Activated naive CD4-positive, alpha-beta T cell treated with anti-CD3 and anti-CD28 coated beads, Interleukin-2, amount 10 ng/mL, durations not matched to agents 7 days and 5 days (primary cell): ENCODE data around the gene SF1.

ENCODE experiments used
- CTCF ChIA-PET: fragments of 350-600 bp; sonication (Branson Sonifier 250); formaldehyde crosslinking; loops from one replicate; lab custom pipeline; 2021; ENCODE audit warnings: antibody characterized with exemption; lab: Charles Lee
- DNase-seq: peaks from one replicate; pipeline ENCODE4 v3.0.0-alpha.2; 2020
- H3K27ac Mint-ChIP-seq: one replicate; pipeline ENCODE4 v1.8.0; 2021; ENCODE audit warnings: mild to moderate bottlenecking, moderate library complexity, mixed read lengths
- H3K27me3 Mint-ChIP-seq: one replicate; pipeline ENCODE4 v1.8.0; 2021; ENCODE audit warnings: mild to moderate bottlenecking, mixed read lengths
- H3K36me3 Mint-ChIP-seq: one replicate; pipeline ENCODE4 v1.8.0; 2021; ENCODE audit warnings: mixed read lengths
- H3K4me1 Mint-ChIP-seq: one replicate; pipeline ENCODE4 v1.8.0; 2021; ENCODE audit warnings: mixed read lengths
- H3K4me3 Mint-ChIP-seq: one replicate; pipeline ENCODE4 v1.8.0; 2021; ENCODE audit warnings: mild to moderate bottlenecking, moderate library complexity, mixed read lengths
- H3K9me3 Mint-ChIP-seq: one replicate; pipeline ENCODE4 v1.8.0; 2021; ENCODE audit warnings: mixed read lengths

Gene SF1

DNA sequence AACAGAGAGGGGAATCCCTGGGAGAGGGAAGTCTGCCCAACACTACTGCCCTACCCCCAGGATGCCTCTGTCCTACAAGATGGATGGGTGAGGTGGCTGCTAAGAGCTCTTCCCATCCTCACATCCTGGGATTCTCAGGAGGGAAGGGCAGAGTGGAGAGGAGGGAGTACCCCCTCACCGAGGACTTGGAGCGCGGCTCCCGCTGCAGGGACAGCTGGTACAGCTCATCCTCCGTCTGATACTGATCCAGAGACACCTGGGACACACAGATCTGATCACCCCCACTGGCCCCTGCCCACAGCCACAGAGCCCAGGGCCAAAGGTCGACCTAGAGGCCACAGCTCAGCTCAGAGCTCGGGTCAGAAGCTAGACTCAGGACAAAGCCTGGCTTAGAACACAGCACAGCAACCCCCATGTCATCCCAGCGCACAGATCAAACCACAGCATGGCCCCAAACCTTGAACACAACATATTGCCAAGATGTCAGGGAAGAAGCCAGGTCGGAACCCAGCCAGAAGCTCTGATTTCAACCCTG lies 42.5 kb downstream of the SF1 start:
- Mint-ChIP-seq H3K4me3 (no peak overlapping the region), H3K4me1 (peaks cover 32% of the 10 kb centered on the region), H3K27ac (no peak overlapping the region), H3K9me3 (no peaks in the 10 kb centered on the region), H3K36me3 (peaks cover 65% of the 10 kb centered on the region), H3K27me3 (no peaks in the 10 kb centered on the region)
- DNase-seq, result no peak
- CTCF ChIA-PET, result interaction anchor here (0.6 to 1.1 kb wide), 2 partner anchors 29 to 86 kb away, joined by 3 read pairs; no protein-coding TSS in a partner anchor

DNA sequence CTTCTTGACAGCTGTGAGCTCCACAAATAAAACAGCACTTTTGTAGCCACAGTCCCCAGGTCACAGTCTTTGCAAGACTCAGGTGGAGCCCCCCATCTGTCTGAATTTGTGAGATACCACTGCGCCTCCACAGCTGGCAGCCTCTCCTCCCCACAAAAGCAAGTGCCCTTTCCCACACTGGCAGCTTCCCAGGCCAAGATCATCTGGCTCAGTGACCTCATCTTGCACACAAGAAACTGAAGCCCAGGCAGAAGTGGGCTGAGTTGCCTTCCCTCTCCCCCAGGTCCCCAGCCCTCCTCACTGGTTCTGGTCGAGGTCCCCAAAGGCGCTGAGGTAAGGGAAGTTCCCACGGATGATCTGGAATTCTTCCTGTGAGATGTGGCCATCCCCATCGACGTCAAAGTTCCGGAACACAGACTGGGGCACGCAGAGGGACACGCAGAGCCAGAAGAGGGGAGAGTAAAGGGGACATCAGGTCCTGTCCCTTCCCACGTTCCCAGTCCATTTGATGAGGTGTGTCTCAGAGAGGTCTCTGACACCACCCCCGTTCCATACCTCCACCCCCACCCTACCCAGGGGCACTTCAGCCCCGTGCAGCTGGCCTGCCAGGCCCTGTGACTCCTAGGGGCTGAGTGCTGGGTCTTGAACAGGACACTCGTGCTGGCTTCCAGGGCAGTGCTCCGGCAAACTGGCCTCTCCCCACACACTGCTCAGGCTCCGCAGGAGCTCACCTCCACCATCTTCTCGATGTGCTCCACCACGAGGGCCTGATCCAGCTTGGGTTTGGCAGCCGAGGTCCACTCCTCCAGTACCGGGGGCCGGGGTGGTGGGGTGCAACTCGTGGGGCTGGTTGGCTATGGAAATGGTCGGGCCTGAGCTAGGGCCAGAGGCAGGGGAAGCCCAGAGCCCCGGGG lies 43.3 kb downstream of the SF1 start:
- no peak overlapping the region for H3K4me3 Mint-ChIP-seq
- CTCF ChIA-PET, result interaction anchor here (0.6 to 2.4 kb wide), 2 partner anchors 9 to 26 kb away, joined by 3 to 10 read pairs; partner anchors contain the start of gene RASGRP2
- no peaks in the 10 kb centered on the region for H3K9me3 Mint-ChIP-seq
- no peak for DNase-seq
- no peaks in the 10 kb centered on the region for H3K27me3 Mint-ChIP-seq
- peaks cover 27% of the 10 kb centered on the region for H3K4me1 Mint-ChIP-seq
- peak overlapping the region; percentile 49 for H3K27ac Mint-ChIP-seq
- peaks cover 65% of the 10 kb centered on the region for H3K36me3 Mint-ChIP-seq

DNA sequence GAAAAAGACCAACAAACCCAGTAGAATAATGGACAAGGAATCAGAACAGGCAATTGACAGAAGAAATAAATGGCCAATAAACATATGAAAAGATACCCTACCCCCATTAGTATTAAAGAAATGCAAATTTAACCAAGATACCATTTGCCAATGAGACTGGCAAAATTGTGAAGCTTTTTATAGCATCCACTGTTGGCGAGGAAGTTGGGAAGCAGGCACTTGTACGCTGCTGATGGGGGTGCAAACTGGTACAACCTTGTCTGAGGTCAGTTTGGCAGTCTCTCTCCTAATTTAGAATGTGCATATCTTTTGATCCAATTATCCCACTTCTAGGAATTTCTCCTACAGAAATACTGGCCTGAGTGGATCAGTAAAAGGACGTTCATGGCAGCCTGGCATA lies 46.7 kb downstream of the SF1 start:
- H3K9me3 Mint-ChIP-seq, result no peaks in the 10 kb centered on the region
- H3K27ac Mint-ChIP-seq, result peak overlapping the region; percentile 19
- H3K4me3 Mint-ChIP-seq, result no peak overlapping the region
- no peaks in the 10 kb centered on the region for H3K27me3 Mint-ChIP-seq
- no peak for DNase-seq
- CTCF ChIA-PET, result no interaction called here
- H3K4me1 Mint-ChIP-seq, result peaks cover 20% of the 10 kb centered on the region
- peaks cover 65% of the 10 kb centered on the region for H3K36me3 Mint-ChIP-seq

DNA sequence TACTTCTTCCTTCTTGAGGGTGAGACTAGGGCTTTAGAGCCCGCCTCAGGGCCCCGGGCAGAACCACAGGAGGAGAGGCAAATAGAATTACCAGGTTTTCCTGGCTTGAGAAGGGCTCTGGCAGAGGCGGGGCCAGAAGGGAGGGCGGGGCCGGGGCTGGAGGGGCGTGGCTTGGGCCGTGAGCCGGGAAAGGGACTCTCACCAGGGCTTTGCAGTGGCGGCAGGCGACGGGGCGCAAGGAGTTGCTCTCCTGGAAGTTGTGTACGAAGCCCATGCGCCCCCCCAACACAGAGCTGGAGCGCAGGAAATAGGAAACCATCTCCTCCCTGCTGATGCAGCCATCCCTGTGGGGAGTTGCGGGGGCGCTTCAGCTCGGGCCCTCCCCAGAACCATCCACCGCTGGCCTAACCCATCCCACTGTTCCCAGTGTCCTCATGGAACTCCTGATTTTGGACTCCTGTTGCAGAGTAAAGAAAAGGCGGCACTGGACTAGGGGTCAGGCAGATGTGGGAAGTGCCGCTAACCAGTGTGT lies 48.4 kb downstream of the SF1 start:
- Mint-ChIP-seq H3K36me3 (peaks cover 55% of the 10 kb centered on the region), H3K27ac (no peak overlapping the region), H3K9me3 (no peaks in the 10 kb centered on the region), H3K4me3 (no peak overlapping the region), H3K4me1 (peaks cover 18% of the 10 kb centered on the region), H3K27me3 (no peaks in the 10 kb centered on the region)
- CTCF ChIA-PET, result no interaction called here
- no peak for DNase-seq

DNA sequence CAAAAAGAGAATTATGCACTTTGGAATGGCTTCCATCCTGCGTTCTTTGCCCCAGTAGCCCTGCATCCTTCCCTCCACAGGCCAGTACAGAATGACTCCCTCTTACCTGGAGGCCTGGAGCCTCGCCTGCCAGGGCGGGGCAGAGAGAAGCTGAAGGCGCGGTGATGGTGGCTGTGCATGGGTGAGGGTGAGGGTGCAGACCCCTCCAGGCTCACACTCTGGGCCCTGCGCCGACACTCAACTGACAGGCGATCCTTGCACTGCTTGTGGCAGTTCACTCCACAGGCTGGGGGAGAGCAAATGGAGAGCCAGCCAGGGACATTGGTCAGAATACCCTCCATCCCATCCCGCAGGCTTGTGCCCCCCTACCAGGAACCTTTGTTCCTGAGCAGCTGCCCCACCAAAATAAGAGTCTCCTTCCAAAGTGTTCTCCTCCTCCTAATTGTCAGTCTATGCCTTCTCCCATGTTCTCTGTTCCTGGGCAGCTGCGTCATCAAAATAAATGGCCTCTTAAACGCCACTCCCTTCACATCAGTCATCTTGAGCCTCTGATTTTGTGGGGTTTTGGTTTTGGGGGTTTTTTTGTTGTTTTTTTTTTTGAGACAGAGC lies 49.5 kb downstream of the SF1 start:
- H3K27ac Mint-ChIP-seq, result no peak overlapping the region
- H3K36me3 Mint-ChIP-seq, result peaks cover 49% of the 10 kb centered on the region
- CTCF ChIA-PET, result no interaction called here
- H3K4me3 Mint-ChIP-seq, result no peak overlapping the region
- H3K4me1 Mint-ChIP-seq, result peaks cover 23% of the 10 kb centered on the region
- H3K9me3 Mint-ChIP-seq, result no peaks in the 10 kb centered on the region
- DNase-seq, result no peak
- no peaks in the 10 kb centered on the region for H3K27me3 Mint-ChIP-seq

DNA sequence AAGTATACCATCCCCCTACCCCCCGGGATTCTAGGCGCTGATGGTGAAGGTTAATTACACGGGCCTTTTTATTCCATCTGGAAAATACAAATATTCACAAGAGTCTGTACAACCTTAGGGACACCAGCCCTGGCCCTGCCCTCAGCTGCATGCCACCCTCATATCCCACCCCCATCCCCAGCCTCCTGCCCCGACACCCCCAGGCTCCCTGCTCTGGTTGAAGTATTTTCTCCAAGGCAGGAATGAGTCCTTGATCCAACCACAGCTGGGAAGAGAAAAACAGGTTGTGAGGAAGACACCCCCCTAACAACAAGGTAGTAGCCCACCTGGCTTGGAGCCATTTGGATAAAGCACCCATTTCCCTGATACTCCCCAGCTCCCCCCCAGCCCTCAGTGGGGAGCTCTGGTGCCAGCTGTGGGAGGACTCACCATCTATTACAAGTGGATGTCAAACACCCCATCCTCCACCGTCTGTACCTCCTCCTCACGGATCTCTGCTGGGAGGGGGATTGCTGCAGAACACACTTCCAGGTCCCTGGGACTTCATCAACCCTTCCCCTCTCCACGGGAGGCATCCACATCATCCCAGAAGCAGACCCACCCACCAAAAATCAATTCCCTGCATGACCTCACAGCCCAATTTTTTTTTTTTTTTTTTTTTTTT lies 51.3 kb downstream of the SF1 start:
- peaks cover 27% of the 10 kb centered on the region for H3K4me1 Mint-ChIP-seq
- no peak for DNase-seq
- H3K4me3 Mint-ChIP-seq, result no peak overlapping the region
- CTCF ChIA-PET, result interaction anchor here (0.9 to 1.7 kb wide), 2 partner anchors 38 to 76 kb away, joined by 3 to 4 read pairs; no protein-coding TSS in a partner anchor
- no peak overlapping the region for H3K27ac Mint-ChIP-seq
- H3K27me3 Mint-ChIP-seq, result peaks cover 13% of the 10 kb centered on the region
- no peaks in the 10 kb centered on the region for H3K9me3 Mint-ChIP-seq
- H3K36me3 Mint-ChIP-seq, result peaks cover 42% of the 10 kb centered on the region

DNA sequence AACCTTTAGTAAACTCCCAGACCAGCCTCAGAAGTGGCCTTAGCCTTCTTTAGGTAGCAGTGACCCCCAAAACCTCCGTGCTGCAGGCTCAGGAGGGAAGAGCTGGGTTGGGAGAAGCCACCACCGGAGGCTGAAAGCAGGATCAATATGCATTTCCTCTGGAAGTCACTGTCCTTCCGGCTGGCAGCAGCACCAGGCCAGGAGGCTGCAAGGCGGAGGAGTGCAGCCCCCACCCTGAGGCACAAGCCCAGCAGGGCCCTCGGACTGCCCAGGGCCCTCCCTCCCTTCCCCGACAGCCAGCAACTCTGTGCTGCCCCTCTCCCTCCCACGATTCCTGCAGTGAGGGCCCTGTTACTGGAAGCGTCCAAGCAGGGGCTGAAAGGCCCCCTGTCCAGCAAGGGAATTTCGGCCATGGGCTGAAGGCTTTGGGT lies 52.1 kb downstream of the SF1 start:
- no peak for DNase-seq
- H3K4me3 Mint-ChIP-seq, result no peak overlapping the region
- H3K27me3 Mint-ChIP-seq, result peaks cover 20% of the 10 kb centered on the region
- peaks cover 34% of the 10 kb centered on the region for H3K36me3 Mint-ChIP-seq
- no peaks in the 10 kb centered on the region for H3K9me3 Mint-ChIP-seq
- peaks cover 23% of the 10 kb centered on the region for H3K4me1 Mint-ChIP-seq
- no peak overlapping the region for H3K27ac Mint-ChIP-seq
- CTCF ChIA-PET, result interaction anchor here (0.9 to 1.7 kb wide), 2 partner anchors 15 to 38 kb away, joined by 3 to 4 read pairs; no protein-coding TSS in a partner anchor

DNA sequence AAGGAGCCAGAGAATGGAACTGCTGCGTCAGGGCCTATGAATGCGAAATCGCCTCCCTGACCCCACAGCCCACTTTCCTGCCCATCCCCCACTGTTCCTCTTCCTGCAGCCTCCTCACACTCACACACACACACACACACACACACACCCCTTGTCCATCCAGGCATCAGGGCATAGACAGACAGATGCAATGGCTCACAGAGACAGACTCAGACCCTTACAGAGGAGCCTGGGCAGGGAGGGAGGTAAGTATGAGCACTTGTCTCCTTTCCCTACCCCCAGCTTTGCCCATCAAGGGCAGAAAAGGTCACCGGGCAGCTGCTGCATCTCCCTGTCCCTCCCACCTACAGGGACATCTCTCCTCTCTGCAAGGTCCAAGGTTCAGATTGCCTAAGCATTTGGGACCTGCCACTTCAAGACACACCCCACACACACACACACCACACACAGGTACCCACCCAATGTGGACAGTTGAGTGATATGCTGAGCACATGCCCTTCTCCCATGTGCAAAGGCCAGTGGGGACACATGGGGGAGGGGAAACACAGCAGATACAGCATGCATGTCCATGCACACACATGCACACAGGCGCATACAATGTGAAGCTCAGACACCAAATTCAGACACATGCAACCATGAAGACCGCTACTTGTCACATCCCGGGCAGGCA lies 53.3 kb downstream of the SF1 start:
- CTCF ChIA-PET, result interaction anchor here (0.9 kb wide), 1 partner anchor 16 kb away, joined by 3 read pairs; no protein-coding TSS in a partner anchor
- Mint-ChIP-seq H3K9me3 (no peaks in the 10 kb centered on the region), H3K27ac (peak overlapping the region; percentile 65), H3K4me3 (no peak overlapping the region), H3K4me1 (peaks cover 20% of the 10 kb centered on the region), H3K36me3 (peaks cover 24% of the 10 kb centered on the region), H3K27me3 (peaks cover 33% of the 10 kb centered on the region)
- DNase-seq, result no peak

DNA sequence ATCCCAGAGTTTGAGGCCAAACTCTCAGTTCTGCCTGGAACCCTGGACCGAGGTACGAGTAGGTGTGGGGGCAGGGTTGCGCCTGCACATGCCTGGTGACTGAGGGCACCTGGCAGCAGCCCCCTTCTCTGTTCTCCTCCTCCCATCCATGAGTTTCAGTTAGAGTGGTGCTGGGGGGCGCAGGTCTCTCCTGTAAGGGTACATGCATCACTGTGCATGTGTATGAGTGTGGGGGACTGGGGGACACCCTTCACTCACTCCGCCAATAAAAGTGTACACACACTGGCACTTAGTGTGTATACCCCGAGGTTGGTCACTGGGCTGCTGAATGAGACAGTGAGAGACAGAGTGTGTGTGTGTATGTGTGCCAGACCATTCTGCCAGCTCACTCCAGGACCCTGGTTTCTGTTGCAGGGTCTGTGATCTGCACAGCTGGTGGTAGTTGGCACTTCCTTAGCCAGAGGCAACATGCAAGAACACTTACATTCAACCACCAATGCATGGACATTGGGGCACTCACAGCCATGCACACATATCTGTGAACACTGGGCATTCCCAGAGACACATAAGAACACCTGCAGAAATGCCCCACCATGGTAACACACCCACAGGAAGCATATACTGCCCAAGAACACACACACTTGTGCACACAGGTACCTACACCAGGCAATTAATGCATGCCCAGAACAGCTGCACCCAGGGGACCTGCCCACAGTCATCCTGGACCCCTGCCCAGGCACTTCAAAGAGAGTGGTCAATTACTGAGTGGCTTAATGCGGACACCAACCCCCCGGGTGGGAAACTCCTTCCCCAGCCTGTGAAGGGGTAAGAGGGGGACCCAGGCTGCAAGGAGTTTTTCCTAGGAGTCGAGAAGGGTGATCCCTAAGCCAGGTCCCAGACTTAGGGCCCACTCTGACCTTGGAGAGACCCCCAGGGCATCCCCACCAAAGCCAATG lies 54.2 kb downstream of the SF1 start:
- Mint-ChIP-seq H3K27me3 (peaks cover 40% of the 10 kb centered on the region), H3K4me3 (peak overlapping the region; percentile 65), H3K4me1 (peaks cover 20% of the 10 kb centered on the region), H3K36me3 (peaks cover 20% of the 10 kb centered on the region), H3K9me3 (no peaks in the 10 kb centered on the region), H3K27ac (peak overlapping the region; percentile 14)
- CTCF ChIA-PET, result no interaction called here
- DNase-seq, result no peak

DNA sequence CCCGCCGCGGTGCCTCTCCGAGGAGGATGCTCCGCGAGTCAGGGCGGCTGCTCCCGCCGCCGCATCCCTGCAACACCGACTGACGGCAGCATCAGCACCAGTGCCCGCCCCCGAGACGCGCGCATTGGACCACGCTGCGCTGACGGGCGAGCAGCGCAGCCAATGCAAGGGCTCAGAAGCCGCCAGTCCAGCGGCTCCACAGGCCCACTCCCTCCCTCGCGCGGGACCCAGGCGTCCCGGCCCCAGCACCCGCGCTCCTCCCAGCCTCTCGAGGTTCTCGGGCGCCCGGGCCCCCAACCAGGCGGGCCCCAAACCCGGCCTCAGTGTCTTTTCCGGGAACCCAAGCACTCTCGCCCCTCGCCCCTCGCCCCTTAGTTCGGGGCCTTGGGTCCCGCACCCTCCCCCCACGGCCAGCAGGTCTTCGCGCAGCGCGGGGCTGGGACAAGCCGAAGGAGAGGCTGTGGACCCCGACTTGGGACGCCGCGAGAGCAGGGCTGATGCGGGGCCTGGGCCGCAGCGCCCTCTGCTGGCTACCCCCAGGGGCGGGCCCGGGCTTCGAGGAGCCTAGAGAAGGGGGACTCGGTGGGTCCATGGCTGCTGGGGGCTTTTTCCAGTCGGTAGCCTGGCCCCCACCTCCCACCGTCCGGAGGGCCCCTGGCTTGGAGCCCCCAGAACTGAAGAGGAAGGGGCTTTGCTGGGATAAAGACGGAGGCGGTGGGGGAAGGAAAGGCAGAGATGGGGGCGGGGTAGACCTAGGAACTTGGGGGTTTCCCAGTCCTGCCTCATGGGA lies 55.0 kb downstream of the SF1 start, which contains the start of gene NRXN2:
TSS of gene NRXN2 (minus strand) at position 81 of the 790 bp plus-strand sequence. CDS start 9,498 bp downstream, outside the sequence.
- CTCF ChIA-PET, result no interaction called here
- Mint-ChIP-seq H3K9me3 (no peaks in the 10 kb centered on the region), H3K36me3 (peaks cover 15% of the 10 kb centered on the region), H3K27ac (no peak within 1 kb of the TSS), H3K4me1 (peaks cover 20% of the 10 kb centered on the region), H3K4me3 (peak within 1 kb of the TSS; percentile 65), H3K27me3 (peaks cover 47% of the 10 kb centered on the region)
- peak; percentile 91 for DNase-seq

DNA sequence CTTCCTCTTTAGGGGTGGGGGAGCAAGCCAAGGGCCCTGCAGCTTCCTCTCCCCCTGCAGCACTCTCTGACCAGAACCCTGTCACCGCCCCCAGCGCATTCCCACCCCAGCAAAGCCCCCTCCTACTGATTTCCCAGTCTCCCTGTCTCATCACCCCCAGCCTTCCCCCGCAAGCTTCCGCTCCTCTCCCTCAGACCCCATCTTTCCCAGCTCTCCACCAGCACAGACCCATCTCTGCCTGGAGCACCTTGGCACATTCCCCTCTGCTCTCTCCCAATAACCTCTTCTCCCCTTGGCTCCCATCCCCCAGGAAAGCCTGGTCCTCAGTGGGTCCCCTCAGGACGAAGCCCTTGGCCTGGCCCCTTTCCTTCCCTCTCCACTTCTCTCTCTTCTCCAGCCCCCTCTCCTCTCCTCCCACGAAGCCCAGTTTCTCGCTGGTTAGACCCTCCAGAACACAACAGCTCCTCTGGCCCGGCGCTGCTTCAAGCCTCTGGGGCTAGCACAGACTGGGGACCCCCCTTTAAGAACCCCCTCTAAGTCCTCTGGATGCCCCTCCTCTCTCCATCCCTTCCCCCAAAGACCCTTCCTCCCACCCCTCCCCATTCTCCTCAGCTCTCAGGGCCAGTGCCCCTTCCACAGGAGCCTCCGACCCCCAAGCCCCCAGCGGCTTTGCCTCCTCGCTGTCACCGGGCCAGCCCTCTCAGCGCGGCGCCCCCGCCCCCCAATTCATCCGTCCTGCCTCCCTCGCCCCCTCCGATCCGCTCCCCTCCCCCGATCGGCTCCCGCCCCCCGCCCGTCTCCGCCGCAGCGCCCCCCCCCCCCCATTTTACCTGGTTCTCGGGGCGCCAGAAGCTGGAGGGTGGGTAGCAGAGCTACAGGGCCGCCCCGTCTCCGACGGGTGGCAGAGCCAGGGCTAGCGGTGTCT lies 55.9 kb downstream of the SF1 start:
- H3K27me3 Mint-ChIP-seq, result peaks cover 56% of the 10 kb centered on the region
- no peak overlapping the region for H3K27ac Mint-ChIP-seq
- H3K36me3 Mint-ChIP-seq, result peaks cover 8% of the 10 kb centered on the region
- DNase-seq, result no peak
- no peak overlapping the region for H3K4me3 Mint-ChIP-seq
- no peaks in the 10 kb centered on the region for H3K9me3 Mint-ChIP-seq
- peaks cover 20% of the 10 kb centered on the region for H3K4me1 Mint-ChIP-seq
- CTCF ChIA-PET, result interaction anchor here (0.6 to 1.5 kb wide), 4 partner anchors 17 to 165 kb away, joined by 3 to 4 read pairs (median 3); partner anchors contain the start of gene RASGRP2
